ENCODE data around the gene BCL2A1. TPM values are rescaled to one million over a fixed set of nuclear protein-coding genes. Genes with fewer than 3 reads are reported as not detected.
"Not testable (repeated sequence)": the region's sequence is repeated elsewhere in the genome, so short reads cannot be mapped to it uniquely, and the experiment has no call there.

The BCL2A1 gene
- total RNA-seq, 1 donor from 2014 or later = not detected

- Mint-ChIP-seq H3K9me3 (peaks cover 23% of the 10 kb centered on the region), H3K36me3 (ENCODE audit: low read depth) (peaks cover 77% of the 10 kb centered on the region)
- no peak for DNase-seq (ENCODE audit: low read depth, low spot score)
These were observed 52.7 kb downstream of the BCL2A1 start for GRCh38 chr15:79918278-79918677.

GRCh38 chr15:79916502-79917132, 54.4 kb downstream of the BCL2A1 start:
- DNase-seq (ENCODE audit: low read depth, low spot score) = no peak
- peak overlapping the region; percentile 21 for H3K4me3 Mint-ChIP-seq
- peaks cover 75% of the 10 kb centered on the region for H3K36me3 Mint-ChIP-seq (ENCODE audit: low read depth)
- no peak overlapping the region for H3K27ac Mint-ChIP-seq (ENCODE audit: unreplicated experiment)
- peaks cover 8% of the 10 kb centered on the region for H3K4me1 Mint-ChIP-seq
- peaks cover 23% of the 10 kb centered on the region for H3K9me3 Mint-ChIP-seq
- no peaks in the 10 kb centered on the region for H3K27me3 Mint-ChIP-seq (ENCODE audit: low read depth)
- TF ChIP-seq CTCF (conservative IDR thresholded peaks at IDR 0.05) = no peak

More at GRCh38 chr15:79918278-79918677, 52.7 kb downstream of the BCL2A1 start:
- no peak for TF ChIP-seq CTCF (conservative IDR thresholded peaks at IDR 0.05)
- no peaks in the 10 kb centered on the region for H3K27me3 Mint-ChIP-seq (ENCODE audit: low read depth)
- H3K27ac Mint-ChIP-seq (ENCODE audit: unreplicated experiment) = no peak overlapping the region
- H3K4me3 Mint-ChIP-seq = peak overlapping the region; percentile 50
- peaks cover 20% of the 10 kb centered on the region for H3K4me1 Mint-ChIP-seq

- not testable (repeated sequence) for H3K27me3 Mint-ChIP-seq (ENCODE audit: low read depth); H3K4me3 Mint-ChIP-seq; H3K4me1 Mint-ChIP-seq; DNase-seq (ENCODE audit: low read depth, low spot score); H3K27ac Mint-ChIP-seq (ENCODE audit: unreplicated experiment)
- Mint-ChIP-seq H3K9me3 (peaks cover 19% of the 10 kb centered on the region), H3K36me3 (ENCODE audit: low read depth) (peaks cover 70% of the 10 kb centered on the region)
These were observed 55.1 kb downstream of the BCL2A1 start for GRCh38 chr15:79915776-79916501.

- Mint-ChIP-seq H3K36me3 (ENCODE audit: low read depth) (peaks cover 72% of the 10 kb centered on the region), H3K4me1 (peaks cover 4% of the 10 kb centered on the region)
- no peak for TF ChIP-seq CTCF (conservative IDR thresholded peaks at IDR 0.05)
These were observed 56.3 kb downstream of the BCL2A1 start for GRCh38 chr15:79914728-79915127.

More at GRCh38 chr15:79914728-79915127, 56.3 kb downstream of the BCL2A1 start:
- H3K27me3 Mint-ChIP-seq (ENCODE audit: low read depth) = no peaks in the 10 kb centered on the region
- DNase-seq (ENCODE audit: low read depth, low spot score) = no peak
- no peak overlapping the region for H3K4me3 Mint-ChIP-seq
- peaks cover 24% of the 10 kb centered on the region for H3K9me3 Mint-ChIP-seq
- H3K27ac Mint-ChIP-seq (ENCODE audit: unreplicated experiment) = no peak overlapping the region

Other genes with a start within 250 kb of the BCL2A1 start
- 11.2 and 11.9 TPM in 2 replicates for gene MTHFS, start 74.2 kb downstream of the BCL2A1 start, total RNA-seq
- gene ZFAND6, start 88.5 kb upstream of the BCL2A1 start, total RNA-seq = 50.6 and 51.9 TPM in 2 replicates
- 21.1 and 22.9 TPM in 2 replicates for gene FAH, start 181.8 kb upstream of the BCL2A1 start, total RNA-seq

Data from neural crest cell (in vitro differentiated cells).